Naive thymus-derived CD4-positive, alpha-beta T cell (primary cell): Measurements from ENCODE around the gene AOPEP. TPM values are rescaled to one million over a fixed set of nuclear protein-coding genes. Genes with fewer than 3 reads are reported as not detected.

Experiments
- ATAC-seq: fragments of 150-1000 bp; cut with Tn5 transposase; 2 replicates; pipeline ENCODE4 v1.10.0; 2021; ENCODE audit warnings: mild to moderate bottlenecking, moderate library complexity
- CTCF ChIA-PET: fragments of 350-600 bp; sonication (Branson Sonifier 250); formaldehyde crosslinking; loops from one replicate; lab custom pipeline; 2021; ENCODE audit warnings: antibody characterized with exemption; lab: Charles Lee
- POLR2A ChIA-PET: fragments of 350-600 bp; sonication (Branson Sonifier 250); formaldehyde crosslinking; loops from one replicate; lab custom pipeline; 2021; ENCODE audit warnings: antibody characterized with exemption, inconsistent platforms; lab: Charles Lee
- DNase-seq, 9 donors: peaks; one replicate each; pipeline versions ENCODE4 v3.0.0 to v3.0.0-alpha.2; 2020 to 2022; ENCODE audit warnings: mixed read lengths in 1 of 9
- H3K27ac ChIP-seq: one replicate; pipeline ENCODE4 v1.7.0; 2013; ENCODE audit warnings: mild to moderate bottlenecking, low read depth, low read length, moderate library complexity
- H3K27me3 ChIP-seq, 2 donors: one replicate each; pipeline ENCODE4 v1.7.0; 2013; ENCODE audit warnings: low read length in 2 of 2, mild to moderate bottlenecking in 2 of 2, moderate library complexity in 2 of 2; ENCODE audit not compliant: control insufficient read depth in 2 of 2, insufficient read depth in 2 of 2
- H3K36me3 ChIP-seq, 3 experiments: 1 replicate in 2 of 3; 2 replicates in 1 of 3; pipeline ENCODE4 v1.7.0; 2013; ENCODE audit warnings: low read length in 3 of 3, mild to moderate bottlenecking in 3 of 3, moderate library complexity in 1 of 3; ENCODE audit not compliant: insufficient read depth in 3 of 3, control insufficient read depth in 2 of 3
- H3K4me1 ChIP-seq, 2 donors: one replicate each; pipeline ENCODE4 v1.7.0; 2013; ENCODE audit warnings: low read length in 2 of 2, mild to moderate bottlenecking in 2 of 2, moderate library complexity in 1 of 2; ENCODE audit not compliant: control insufficient read depth in 2 of 2, insufficient read depth in 2 of 2
- H3K4me3 ChIP-seq: 2 replicates; pipeline ENCODE4 v1.7.0; 2013; ENCODE audit warnings: mild to moderate bottlenecking, low read length
- H3K9me3 ChIP-seq, 3 experiments: 1 replicate in 2 of 3; 2 replicates in 1 of 3; pipeline ENCODE4 v1.7.0; 2013; ENCODE audit warnings: low read length in 3 of 3; ENCODE audit not compliant: control insufficient read depth in 2 of 3
- H3K27ac Mint-ChIP-seq, 9 donors: one replicate each; pipeline ENCODE4 v1.8.0; 2020 to 2022; ENCODE audit warnings: mixed read lengths in 9 of 9, mild to moderate bottlenecking in 8 of 9, moderate library complexity in 5 of 9, inconsistent platforms in 2 of 9
- H3K27me3 Mint-ChIP-seq, 5 donors: one replicate each; pipeline ENCODE4 v1.8.0; 2021 to 2022; ENCODE audit warnings: mixed read lengths in 5 of 5, mild to moderate bottlenecking in 1 of 5
- H3K36me3 Mint-ChIP-seq, 5 donors: one replicate each; pipeline ENCODE4 v1.8.0; 2020 to 2022; ENCODE audit warnings: mixed read lengths in 5 of 5, mild to moderate bottlenecking in 3 of 5, inconsistent platforms in 1 of 5
- H3K4me1 Mint-ChIP-seq, 7 donors: one replicate each; pipeline ENCODE4 v1.8.0; 2020 to 2022; ENCODE audit warnings: mixed read lengths in 7 of 7, mild to moderate bottlenecking in 3 of 7, inconsistent platforms in 1 of 7
- H3K4me3 Mint-ChIP-seq, 10 donors: one replicate each; pipeline ENCODE4 v1.8.0; 2020 to 2022; ENCODE audit warnings: mild to moderate bottlenecking in 10 of 10, mixed read lengths in 10 of 10, moderate library complexity in 6 of 10, inconsistent platforms in 2 of 10
- H3K9me3 Mint-ChIP-seq, 11 donors: one replicate each; pipeline ENCODE4 v1.8.0; 2020 to 2022; ENCODE audit warnings: mixed read lengths in 11 of 11, mild to moderate bottlenecking in 4 of 11, inconsistent platforms in 1 of 11, moderate library complexity in 1 of 11
- intact Hi-C, 2 donors: fragments of 100-400 bp; cut with micrococcal nuclease; formaldehyde crosslinking; loops; one replicate each; pipeline ENCODE4 v1.15.1; 2023
- polyA plus RNA-seq, 2 donors: library from polyadenylated mRNA; unstranded; fragments of 300-500 nt; fragmentation: Illumina TruSeq; gene quantifications; one replicate each; pipeline ENCODE4 v1.2.3, GENCODE V29; 2021
- total RNA-seq, 6 experiments: library from RNA in 5 of 6; stranded (reverse) in 5 of 6; gene quantifications; 1 replicate in 5 of 6; 2 replicates in 1 of 6; pipeline ENCODE4 v1.2.3 and lab custom pipeline; 2021 to 2026

Gene AOPEP
- total and polyA plus RNA-seq, 7 experiments from 2014 or later, result 5.7 to 19.0 (median 13.6) TPM

DNA sequence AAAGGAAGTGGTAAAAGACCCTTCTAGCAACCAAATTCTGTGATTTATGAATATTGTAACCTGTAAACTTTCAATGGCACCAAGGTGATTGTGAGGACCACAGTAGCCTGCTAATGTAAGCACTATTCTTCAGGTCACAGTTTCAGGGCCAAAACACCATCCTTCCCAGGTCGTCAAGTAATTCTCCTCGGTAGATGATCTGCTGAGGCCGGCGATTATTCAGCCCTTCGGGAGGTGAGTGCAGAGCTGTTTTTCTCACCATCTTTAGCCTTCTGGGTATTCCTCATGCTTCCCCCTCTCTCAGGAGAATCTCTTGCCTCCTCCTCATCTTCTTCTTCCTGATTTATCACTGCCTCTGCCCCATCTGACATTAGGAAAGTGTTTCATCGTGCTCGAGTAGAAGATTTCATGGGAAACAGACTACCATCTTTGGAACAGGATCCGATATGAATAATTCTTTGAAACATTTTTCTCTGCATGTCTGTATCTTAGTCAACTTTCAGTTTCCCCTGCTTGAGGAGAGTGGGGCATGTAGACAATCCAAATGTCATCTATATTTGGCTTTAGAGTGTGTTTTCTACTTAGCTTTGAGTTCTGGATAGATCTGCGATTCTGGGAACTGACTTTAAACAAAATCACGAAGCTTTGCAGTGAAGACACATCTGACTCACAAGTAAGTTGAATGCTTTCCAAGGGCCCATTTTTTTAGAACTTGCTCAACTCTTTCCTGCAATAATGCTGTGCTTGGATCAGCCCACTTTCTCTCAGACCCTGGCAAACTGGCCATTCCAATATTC, 173.9 kb downstream of the AOPEP start:
- no peak overlapping the region for H3K27ac ChIP-seq
- peak overlapping the region in 2 of 9 donors; percentile 62 to 84 for H3K27ac Mint-ChIP-seq
- no peak for DNase-seq
- POLR2A ChIA-PET, result no interaction called here
- H3K36me3 Mint-ChIP-seq, result peaks cover 0 to 11% (median 9%) of the 10 kb centered on the region in 5 donors
- H3K36me3 ChIP-seq, result no peaks in the 10 kb centered on the region
- no peaks in the 10 kb centered on the region for H3K27me3 ChIP-seq
- peak overlapping the region in 1 of 10 donors; percentile 68 for H3K4me3 Mint-ChIP-seq
- intact Hi-C loops, result loop anchor here in 1 of 2 donors (5.0 kb wide), 1 partner anchor 38 kb away; no protein-coding TSS in a partner anchor
- H3K9me3 Mint-ChIP-seq, result no peaks in the 10 kb centered on the region
- peaks cover 0 to 4% (median 0%) of the 10 kb centered on the region in 5 donors for H3K27me3 Mint-ChIP-seq
- ATAC-seq, result no peak
- no peaks in the 10 kb centered on the region for H3K4me1 ChIP-seq
- H3K9me3 ChIP-seq, result no peaks in the 10 kb centered on the region
- peaks cover 0 to 36% (median 0%) of the 10 kb centered on the region in 7 donors for H3K4me1 Mint-ChIP-seq
- CTCF ChIA-PET, result no interaction called here
- no peak overlapping the region for H3K4me3 ChIP-seq

DNA sequence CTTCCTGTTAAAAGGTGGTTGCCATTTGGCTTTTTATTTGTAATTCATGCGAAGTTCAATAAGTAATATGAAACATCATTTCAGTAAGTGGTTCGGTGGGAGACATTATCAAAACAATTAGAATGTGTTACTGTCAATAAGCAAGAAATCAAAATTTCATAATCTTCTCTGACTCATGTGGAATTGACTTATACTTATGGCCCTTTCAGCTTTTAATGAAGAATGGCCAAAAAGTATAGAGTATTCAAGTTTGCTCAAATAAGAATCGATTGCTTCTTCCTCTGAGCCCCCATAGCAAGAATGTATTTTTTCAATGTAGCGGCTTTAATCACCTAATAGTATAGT, 174.5 kb downstream of the AOPEP start:
- Mint-ChIP-seq H3K4me1 (peaks cover 0 to 34% (median 0%) of the 10 kb centered on the region in 7 donors), H3K36me3 (peaks cover 0 to 11% (median 9%) of the 10 kb centered on the region in 5 donors), H3K4me3 (peak overlapping the region in 1 of 10 donors; percentile 68), H3K9me3 (no peaks in the 10 kb centered on the region), H3K27me3 (peaks cover 0 to 4% (median 0%) of the 10 kb centered on the region in 5 donors), H3K27ac (peak overlapping the region in 1 of 9 donors; percentile 84)
- Histone ChIP-seq H3K27ac (no peak overlapping the region), H3K9me3 (no peaks in the 10 kb centered on the region), H3K36me3 (no peaks in the 10 kb centered on the region), H3K4me1 (no peaks in the 10 kb centered on the region), H3K27me3 (no peaks in the 10 kb centered on the region), H3K4me3 (no peak overlapping the region)
- CTCF ChIA-PET, result no interaction called here
- ATAC-seq, result no peak
- intact Hi-C loops, result loop anchor here in 1 of 2 donors (5.0 kb wide), 1 partner anchor 39 kb away; no protein-coding TSS in a partner anchor
- no peak for DNase-seq
- POLR2A ChIA-PET, result no interaction called here

DNA sequence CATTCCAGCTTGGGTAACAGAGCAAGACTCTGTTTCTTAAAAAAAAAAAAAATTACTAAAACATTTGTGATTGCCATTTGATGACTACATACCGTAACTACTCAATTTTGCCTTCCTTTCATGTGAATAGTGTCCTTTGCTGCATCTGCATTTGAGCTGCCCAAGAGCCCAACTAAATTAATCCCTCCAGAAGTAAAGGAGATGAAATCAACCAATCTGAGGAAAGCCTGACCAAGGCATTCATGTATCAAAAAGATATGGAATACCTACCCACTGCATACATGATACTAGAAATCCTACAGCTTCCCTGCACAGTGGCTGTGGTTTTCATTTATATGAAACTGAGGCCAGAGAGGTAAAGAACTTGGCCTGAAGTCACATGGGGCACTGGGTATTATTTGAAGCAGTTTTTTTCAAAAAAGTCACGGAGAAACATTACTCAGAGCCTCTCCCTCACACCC, 177.5 kb downstream of the AOPEP start:
- Mint-ChIP-seq H3K36me3 (peaks cover 0 to 11% (median 9%) of the 10 kb centered on the region in 5 donors), H3K9me3 (no peaks in the 10 kb centered on the region), H3K4me3 (no peak overlapping the region), H3K27me3 (peaks cover 0 to 2% (median 0%) of the 10 kb centered on the region in 5 donors), H3K27ac (peak overlapping the region in 1 of 9 donors; percentile 18), H3K4me1 (peaks cover 0 to 33% (median 0%) of the 10 kb centered on the region in 7 donors)
- H3K9me3 ChIP-seq, result no peaks in the 10 kb centered on the region
- ChIA-PET CTCF (no interaction called here), POLR2A (no interaction called here)
- no peaks in the 10 kb centered on the region for H3K36me3 ChIP-seq
- DNase-seq (no peak), ATAC-seq (no peak)
- H3K27me3 ChIP-seq, result no peaks in the 10 kb centered on the region
- intact Hi-C loops, result loop anchor here in 1 of 2 donors (5.0 kb wide), 1 partner anchor 42 kb away; no protein-coding TSS in a partner anchor
- H3K27ac ChIP-seq, result no peak overlapping the region
- H3K4me3 ChIP-seq, result no peak overlapping the region
- H3K4me1 ChIP-seq, result no peaks in the 10 kb centered on the region

DNA sequence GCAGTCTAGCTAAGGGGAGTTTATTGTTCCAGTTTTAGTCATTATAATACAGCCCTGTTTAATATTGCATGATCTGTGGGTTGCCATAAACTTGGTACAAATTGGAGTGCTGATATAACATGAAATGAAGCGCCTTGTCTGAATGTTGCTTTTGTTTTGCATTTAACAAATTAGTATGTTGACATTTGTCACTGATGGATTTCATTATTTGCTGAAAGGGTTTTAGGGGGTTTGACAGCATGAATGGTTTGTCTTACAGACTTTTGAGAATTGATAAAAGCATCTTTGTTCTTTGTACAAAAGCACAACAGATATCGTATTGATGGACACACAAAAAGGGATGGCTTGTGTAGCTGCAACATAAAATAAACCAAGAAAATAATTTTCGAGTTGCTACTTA, 178.3 kb downstream of the AOPEP start:
- Histone ChIP-seq H3K36me3 (no peaks in the 10 kb centered on the region), H3K27me3 (no peaks in the 10 kb centered on the region), H3K27ac (no peak overlapping the region), H3K4me3 (no peak overlapping the region), H3K4me1 (no peaks in the 10 kb centered on the region), H3K9me3 (no peaks in the 10 kb centered on the region)
- H3K4me1 Mint-ChIP-seq, result peaks cover 0 to 37% (median 0%) of the 10 kb centered on the region in 7 donors
- no peak for DNase-seq
- ChIA-PET CTCF (no interaction called here), POLR2A (no interaction called here)
- intact Hi-C loops, result loop anchor here in 1 of 2 donors (5.0 kb wide), 1 partner anchor 43 kb away; no protein-coding TSS in a partner anchor
- H3K36me3 Mint-ChIP-seq, result peaks cover 0 to 11% (median 9%) of the 10 kb centered on the region in 5 donors
- ATAC-seq, result no peak
- no peak overlapping the region for H3K4me3 Mint-ChIP-seq
- H3K27ac Mint-ChIP-seq, result no peak overlapping the region
- peaks cover 0 to 2% (median 0%) of the 10 kb centered on the region in 5 donors for H3K27me3 Mint-ChIP-seq
- H3K9me3 Mint-ChIP-seq, result no peaks in the 10 kb centered on the region

DNA sequence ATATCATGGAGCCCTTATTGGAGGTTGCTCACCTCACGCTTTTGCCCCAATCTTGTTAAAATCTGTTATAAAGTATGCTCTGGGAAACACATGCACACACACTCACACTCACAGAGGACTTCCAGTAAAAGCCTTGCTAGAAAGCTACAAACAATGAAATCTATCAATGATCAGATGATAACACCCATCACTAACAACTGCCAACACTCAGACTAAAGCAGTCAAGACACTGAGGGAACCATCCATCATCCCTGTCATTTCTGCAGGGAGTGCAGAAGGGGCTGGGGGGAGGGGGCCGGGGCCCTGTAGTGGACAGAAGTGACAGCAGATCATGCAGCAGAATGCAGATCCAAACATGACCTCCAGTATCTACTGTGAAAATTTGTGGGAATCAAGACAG, 179.1 kb downstream of the AOPEP start:
- Histone ChIP-seq H3K27ac (no peak overlapping the region), H3K36me3 (no peaks in the 10 kb centered on the region), H3K9me3 (no peaks in the 10 kb centered on the region), H3K4me3 (no peak overlapping the region), H3K27me3 (no peaks in the 10 kb centered on the region), H3K4me1 (no peaks in the 10 kb centered on the region)
- ATAC-seq, result no peak
- H3K4me3 Mint-ChIP-seq, result no peak overlapping the region
- intact Hi-C loops, result no loop called here
- no peak overlapping the region for H3K27ac Mint-ChIP-seq
- H3K9me3 Mint-ChIP-seq, result no peaks in the 10 kb centered on the region
- peaks cover 0 to 11% (median 4%) of the 10 kb centered on the region in 5 donors for H3K36me3 Mint-ChIP-seq
- POLR2A ChIA-PET, result no interaction called here
- H3K4me1 Mint-ChIP-seq, result peaks cover 0 to 29% (median 0%) of the 10 kb centered on the region in 7 donors
- peaks cover 0 to 2% (median 0%) of the 10 kb centered on the region in 5 donors for H3K27me3 Mint-ChIP-seq
- CTCF ChIA-PET, result no interaction called here
- DNase-seq, result no peak

DNA sequence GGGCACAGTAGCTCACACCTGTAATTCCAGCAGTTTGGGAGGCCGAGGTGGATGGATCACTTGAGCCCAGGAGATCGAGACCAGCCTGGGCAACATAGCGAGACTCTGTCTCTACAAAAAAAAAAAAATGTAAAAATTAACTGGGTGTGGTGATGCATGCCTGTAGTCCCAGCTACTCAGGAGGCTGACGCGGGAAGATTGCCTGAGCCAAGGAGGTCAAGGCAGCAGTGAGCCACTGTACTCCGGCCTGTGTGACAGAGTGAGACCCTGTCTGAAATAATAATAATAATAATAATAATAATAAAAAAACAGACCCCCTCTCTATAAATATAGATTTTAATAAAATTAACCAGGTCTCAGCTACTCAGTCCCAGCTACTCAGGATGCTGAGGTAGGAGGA, 179.7 kb downstream of the AOPEP start:
- ATAC-seq, result no peak
- ChIA-PET POLR2A (no interaction called here), CTCF (no interaction called here)
- Mint-ChIP-seq H3K4me3 (no peak overlapping the region), H3K36me3 (peaks cover 0 to 6% (median 2%) of the 10 kb centered on the region in 5 donors), H3K4me1 (peaks cover 0 to 24% (median 0%) of the 10 kb centered on the region in 7 donors), H3K27ac (no peak overlapping the region), H3K9me3 (no peaks in the 10 kb centered on the region), H3K27me3 (peaks cover 0 to 2% (median 0%) of the 10 kb centered on the region in 5 donors)
- Histone ChIP-seq H3K4me1 (no peaks in the 10 kb centered on the region), H3K9me3 (no peaks in the 10 kb centered on the region), H3K27ac (no peak overlapping the region), H3K4me3 (no peak overlapping the region), H3K27me3 (no peaks in the 10 kb centered on the region), H3K36me3 (no peaks in the 10 kb centered on the region)
- DNase-seq, result no peak
- intact Hi-C loops, result no loop called here
